IMR-90 (cell line): Measurements from ENCODE around the gene AKR1D1. TPM values are rescaled to one million over a fixed set of nuclear protein-coding genes. Genes with fewer than 3 reads are reported as not detected.

Source experiments
- ATAC-seq: fragments of 200-7000 bp; cut with Tn5 transposase; 2 replicates; pipeline ENCODE4 v1.9.1; 2020; ENCODE audit warnings: low read depth, mild to moderate bottlenecking, moderate library complexity
- BruUV-seq: library from RNA; stranded (reverse); fragments of 400-500 nt; replicated peaks from 2 replicates; lab custom pipeline; 2021; lab: Mats Ljungman, UMichigan
- CTCF ChIA-PET: fragments of 300-600 bp; formaldehyde crosslinking; extraction: SDS; loops from one replicate; lab custom pipeline; 2021; ENCODE audit warnings: antibody characterized with exemption; lab: Yijun Ruan, JAX
- POLR2A ChIA-PET: fragments of 300-600 bp; sonication (Branson Sonifier 250); formaldehyde crosslinking; loops from one replicate; lab custom pipeline; 2022; ENCODE audit warnings: antibody characterized with exemption; ENCODE audit not compliant: unreplicated experiment; lab: Charles Lee
- DNase-seq: peaks from one replicate; pipeline ENCODE4 v3.0.0; 2013
- H2AFZ ChIP-seq: replicated peaks from 2 replicates; pipeline ENCODE3; 2013; ENCODE audit warnings: low read length, mild to moderate bottlenecking; ENCODE audit not compliant: poor library complexity
- H2AK5ac ChIP-seq: 2 replicates; pipeline ENCODE4 v1.6.1; 2013; ENCODE audit warnings: low read depth, low read length, inconsistent platforms
- H2AK9ac ChIP-seq: replicated peaks from 2 replicates; pipeline ENCODE3; 2013; ENCODE audit warnings: mild to moderate bottlenecking, low read depth, low read length, moderate library complexity; ENCODE audit not compliant: poor library complexity
- H2BK120ac ChIP-seq: 2 replicates; pipeline ENCODE4 v1.6.1; 2013; ENCODE audit warnings: low read depth, low read length, inconsistent platforms
- H2BK15ac ChIP-seq: 3 replicates; pipeline ENCODE4 v1.6.1; 2013; ENCODE audit warnings: low read depth, low read length, inconsistent platforms
- H2BK20ac ChIP-seq: 2 replicates; pipeline ENCODE4 v1.6.1; 2013; ENCODE audit warnings: low read depth, mild to moderate bottlenecking, inconsistent platforms, low read length, moderate library complexity
- H2BK5ac ChIP-seq: 2 replicates; pipeline ENCODE4 v1.6.1; 2013; ENCODE audit warnings: mild to moderate bottlenecking, low read depth, low read length, inconsistent platforms; ENCODE audit not compliant: poor library complexity, severe bottlenecking
- H3K14ac ChIP-seq: replicated peaks from 2 replicates; pipeline ENCODE4 v1.6.1; 2013; ENCODE audit warnings: low read depth, low read length, inconsistent platforms
- H3K18ac ChIP-seq: 2 replicates; pipeline ENCODE4 v1.6.1; 2013; ENCODE audit warnings: low read depth, low read length, control low read depth
- H3K23ac ChIP-seq: 2 replicates; pipeline ENCODE4 v1.6.1; 2013; ENCODE audit warnings: low read depth, low read length, inconsistent platforms
- H3K27ac ChIP-seq: 2 replicates; pipeline ENCODE4 v1.5.1; 2013; ENCODE audit warnings: mild to moderate bottlenecking, control low read depth, low read length; ENCODE audit not compliant: insufficient read depth
- H3K27me3 ChIP-seq: 2 replicates; pipeline ENCODE4 v1.6.1; 2013; ENCODE audit warnings: low read length; ENCODE audit not compliant: control insufficient read depth, insufficient read depth
- H3K36me3 ChIP-seq: 2 replicates; pipeline ENCODE4 v1.6.1; 2013; ENCODE audit warnings: low read length, mixed read lengths; ENCODE audit not compliant: control insufficient read depth, insufficient read depth
- H3K4ac ChIP-seq: 2 replicates; pipeline ENCODE4 v1.6.1; 2013; ENCODE audit warnings: low read depth, low read length, inconsistent platforms
- H3K4me1 ChIP-seq: 2 replicates; pipeline ENCODE4 v1.6.1; 2013; ENCODE audit warnings: low read length, mixed read lengths; ENCODE audit not compliant: control insufficient read depth, insufficient read depth
- H3K4me2 ChIP-seq: 2 replicates; pipeline ENCODE4 v1.6.1; 2013; ENCODE audit warnings: low read depth, mild to moderate bottlenecking, control low read depth, low read length, moderate library complexity
- H3K4me3 ChIP-seq: 2 replicates; pipeline ENCODE4 v1.5.1; 2013; ENCODE audit warnings: low read depth, mild to moderate bottlenecking, control low read depth, low read length, moderate library complexity; ENCODE audit not compliant: insufficient read depth
- H3K56ac ChIP-seq: 2 replicates; pipeline ENCODE4 v1.6.1; 2013; ENCODE audit warnings: low read length, inconsistent platforms; ENCODE audit not compliant: insufficient read depth; ENCODE audit errors: extremely low read depth
- H3K79me1 ChIP-seq, 2 experiments: 2 replicates each; pipeline ENCODE4 v1.6.1; 2013; ENCODE audit warnings: low read length in 2 of 2, inconsistent platforms in 1 of 2, low read depth in 1 of 2
- H3K9ac ChIP-seq: 2 replicates; pipeline ENCODE4 v1.6.1; 2013; ENCODE audit warnings: low read depth, low read length, control low read depth
- H3K9me1 ChIP-seq: 2 replicates; pipeline ENCODE4 v1.6.1; 2013; ENCODE audit warnings: low read length, inconsistent platforms; ENCODE audit not compliant: insufficient read depth
- H3K9me3 ChIP-seq: 2 replicates; pipeline ENCODE4 v1.6.1; 2013; ENCODE audit warnings: low read length; ENCODE audit not compliant: control insufficient read depth, insufficient read depth
- H4K20me1 ChIP-seq: 2 replicates; pipeline ENCODE4 v1.6.1; 2013; ENCODE audit warnings: low read length, inconsistent platforms; ENCODE audit not compliant: insufficient read depth
- H4K5ac ChIP-seq: 2 replicates; pipeline ENCODE4 v1.6.1; 2013; ENCODE audit warnings: mild to moderate bottlenecking, low read depth, low read length, control low read depth
- H4K8ac ChIP-seq, 2 experiments: 2 replicates each; pipeline ENCODE4 v1.6.1; 2013; ENCODE audit warnings: low read depth in 2 of 2, low read length in 2 of 2, control low read depth in 1 of 2, inconsistent platforms in 1 of 2
- H4K91ac ChIP-seq: 2 replicates; pipeline ENCODE4 v1.6.1; 2013; ENCODE audit warnings: low read depth, low read length, inconsistent platforms; ENCODE audit not compliant: insufficient read depth
- BHLHE40 ChIP-seq: fragments of 150-350 bp; IDR thresholded peaks from 2 replicates; pipeline ENCODE4 v1.6.1; 2016; ENCODE audit warnings: mild to moderate bottlenecking, low read depth, low read length
- CEBPB ChIP-seq: IDR thresholded peaks from 2 replicates; pipeline ENCODE4 v1.6.1; 2012; ENCODE audit warnings: low read depth, low read length, improper control_type of control experiment
- CHD1 ChIP-seq: IDR thresholded peaks from 2 replicates; pipeline ENCODE4 v1.6.1; 2012; ENCODE audit warnings: low read depth, low read length, improper control_type of control experiment
- CTCF ChIP-seq: conservative IDR thresholded peaks from 2 replicates; pipeline ENCODE4 v1.5.1; 2012; ENCODE audit warnings: mild to moderate bottlenecking, low read depth, low read length, improper control_type of control experiment
- ELK1 ChIP-seq: fragments of 150-350 bp; IDR thresholded peaks from 2 replicates; pipeline ENCODE4 v1.6.1; 2016; ENCODE audit warnings: low read depth, mild to moderate bottlenecking, low read length, moderate library complexity, borderline replicate concordance
- FOS ChIP-seq: fragments of 150-350 bp; IDR thresholded peaks from 2 replicates; pipeline ENCODE4 v1.6.1; 2016; ENCODE audit warnings: low read depth, low read length
- MAFK ChIP-seq: IDR thresholded peaks from 2 replicates; pipeline ENCODE4 v1.6.1; 2012; ENCODE audit warnings: low read depth, low read length, improper control_type of control experiment
- MAZ ChIP-seq: IDR thresholded peaks from 2 replicates; pipeline ENCODE4 v1.6.1; 2012; ENCODE audit warnings: low read depth, mild to moderate bottlenecking, low read length, improper control_type of control experiment, moderate library complexity, borderline replicate concordance
- NFE2L2 ChIP-seq: fragments of 150-350 bp; IDR thresholded peaks from 2 replicates; pipeline ENCODE4 v1.6.1; 2016; ENCODE audit warnings: low read depth, mild to moderate bottlenecking, low read length
- POLR2A ChIP-seq: IDR thresholded peaks from 2 replicates; pipeline ENCODE4 v1.6.1; 2012; ENCODE audit warnings: mild to moderate bottlenecking, low read depth, low read length
- RAD21 ChIP-seq: IDR thresholded peaks from 2 replicates; pipeline ENCODE4 v1.6.1; 2012; ENCODE audit warnings: low read length, improper control_type of control experiment
- RCOR1 ChIP-seq: IDR thresholded peaks from 2 replicates; pipeline ENCODE4 v1.6.1; 2012; ENCODE audit warnings: mild to moderate bottlenecking, low read length, improper control_type of control experiment; ENCODE audit not compliant: insufficient replicate concordance
- RFX5 ChIP-seq: IDR thresholded peaks from 2 replicates; pipeline ENCODE4 v1.8.0; 2012; ENCODE audit warnings: low read depth, mild to moderate bottlenecking, low read length, moderate library complexity
- SMC3 ChIP-seq: fragments of 150-350 bp; IDR thresholded peaks from 2 replicates; pipeline ENCODE4 v1.6.1; 2016; ENCODE audit warnings: low read depth, mild to moderate bottlenecking, antibody characterized with exemption, low read length, moderate library complexity
- USF2 ChIP-seq: fragments of 150-350 bp; IDR thresholded peaks from 2 replicates; pipeline ENCODE4 v1.6.1; 2017; ENCODE audit warnings: mild to moderate bottlenecking, antibody characterized with exemption, low read length, low read depth
- WGBS, 2 experiments: methylation state at CpG; one replicate each; pipeline versions ENCODE4 v1.1.5 to v1.1.7; 2013; ENCODE audit warnings: missing lambda C conversion rate in 2 of 2; ENCODE audit not compliant: insufficient read length in 1 of 2; ENCODE audit errors: extremely low coverage in 2 of 2; 5-methylcytosine and 5-hydroxymethylcytosine counted together
- dilution Hi-C: fragments of 300-500 bp; cut with HindIII; formaldehyde crosslinking; loops from one replicate; pipeline ENCODE4 v1.14.3; 2018; ENCODE audit warnings: low sequenced_read_pairs; ENCODE audit not compliant: unreplicated experiment
- in situ Hi-C: fragments of 300-500 bp; cut with MboI; formaldehyde crosslinking; loops from 3 replicates; pipeline ENCODE4 v1.14.3; 2019; ENCODE audit warnings: low sequenced_read_pairs, inconsistent platforms, mixed read lengths
- intact Hi-C: fragments of 100-400 bp; cut with micrococcal nuclease; formaldehyde crosslinking; loops from 2 replicates; pipeline ENCODE4 v1.10.0; 2022
- polyA plus RNA-seq, 3 experiments: library from polyadenylated mRNA; depleted of rRNA; stranded (reverse); fragments of >200 nt; gene quantifications; 2 replicates each; pipeline ENCODE4 v1.2.3, GENCODE V29; 2012; ENCODE audit warnings: low replicate concordance in 1 of 3
- total RNA-seq: library from RNA; depleted of rRNA; stranded (reverse); fragments of >200 nt; gene quantifications from 2 replicates; pipeline ENCODE4 v1.2.3, GENCODE V29; 2012

Gene AKR1D1
- total and polyA plus RNA-seq, 2 of the 4 experiments (the other 2 are of a cell fraction), result not detected

GRCh38 chr7:138033241-138033640 lies 43.0 kb upstream of the AKR1D1 start:
- no peak overlapping the region for H4K5ac ChIP-seq
- H3K4ac ChIP-seq, result no peak overlapping the region
- in situ Hi-C loops (no loop called here), intact Hi-C loops (no loop called here), dilution Hi-C loops (no loop called here)
- H3K4me2 ChIP-seq, result no peak overlapping the region
- H2AFZ ChIP-seq, result no peak overlapping the region
- DNase-seq, result no peak
- TF ChIP-seq CHD1 (no peak), NFE2L2 (no peak), RCOR1 (no peak), BHLHE40 (no peak), RAD21 (no peak), USF2 (no peak), ELK1 (no peak), RFX5 (no peak), CEBPB (no peak), MAZ (no peak), CTCF (no peak), POLR2A (no peak), MAFK (no peak), FOS (no peak), SMC3 (no peak)
- no peak overlapping the region for H2BK120ac ChIP-seq
- H3K23ac ChIP-seq, result no peak overlapping the region
- no peak overlapping the region for H2BK5ac ChIP-seq
- H4K91ac ChIP-seq, result no peak overlapping the region
- H3K18ac ChIP-seq, result no peak overlapping the region
- no peak overlapping the region for H2AK5ac ChIP-seq
- no peak overlapping the region for H3K27ac ChIP-seq
- no peaks in the 10 kb centered on the region for H4K20me1 ChIP-seq
- H3K4me1 ChIP-seq, result no peaks in the 10 kb centered on the region
- no peak overlapping the region for H3K14ac ChIP-seq
- no peak overlapping the region for H2BK15ac ChIP-seq
- no peak overlapping the region for H4K8ac ChIP-seq
- H2AK9ac ChIP-seq, result no peak overlapping the region
- no peaks in the 10 kb centered on the region; the same call in 1 of the 2 replicates for H3K27me3 ChIP-seq
- no peak overlapping the region for H3K56ac ChIP-seq
- H2BK20ac ChIP-seq, result no peak overlapping the region
- ATAC-seq, result no peak
- CTCF ChIA-PET, result interaction anchor here (0.7 kb wide), 1 partner anchor 31 kb away, joined by 3 read pairs; the partner anchor contains the start of gene CREB3L2
- no CpG with 5 or more reads among the region's 4 CpGs for WGBS, 2 experiments
- no TSS peak for BruUV-seq
- POLR2A ChIA-PET, result no interaction called here
- no peaks in the 10 kb centered on the region for H3K9me1 ChIP-seq
- H3K4me3 ChIP-seq, result no peak overlapping the region
- H3K36me3 ChIP-seq, result no peaks in the 10 kb centered on the region
- H3K9me3 ChIP-seq, result peaks cover 3% of the 10 kb centered on the region; the same call in 1 of the 2 replicates
- H3K9ac ChIP-seq, result no peak overlapping the region
- no peaks in the 10 kb centered on the region for H3K79me1 ChIP-seq
